GM19240 (cell line): ENCODE measurements around the gene LAMA3.

Experiments used
- DNase-seq: peaks from one replicate; pipeline ENCODE4 v3.0.0; 2011; ENCODE audit warnings: low spot score; ENCODE audit not compliant: insufficient read length

Gene LAMA3

GRCh38 chr18:23845988-23846630 lies 156.9 kb downstream of the LAMA3 start:
- no peak for DNase-seq

- DNase-seq, result no peak
Measured at GRCh38 chr18:23847321-23847986, 158.2 kb downstream of the LAMA3 start.

- no peak for DNase-seq
Measured at GRCh38 chr18:23849141-23849540, 159.9 kb downstream of the LAMA3 start.

- no peak for DNase-seq
Measured at GRCh38 chr18:23850215-23850614, 161.0 kb downstream of the LAMA3 start.

- DNase-seq, result no peak
Measured at GRCh38 chr18:23851470-23852002, 162.3 kb downstream of the LAMA3 start.

- no peak for DNase-seq
Measured at GRCh38 chr18:23852236-23853045, 163.2 kb downstream of the LAMA3 start.

GRCh38 chr18:23853448-23854195 lies 164.4 kb downstream of the LAMA3 start:
- no peak for DNase-seq

GRCh38 chr18:23855721-23856120 lies 166.5 kb downstream of the LAMA3 start:
- DNase-seq, result no peak

GRCh38 chr18:23856466-23857163 lies 167.4 kb downstream of the LAMA3 start:
- no peak for DNase-seq

GRCh38 chr18:23857164-23857552 lies 167.9 kb downstream of the LAMA3 start:
- DNase-seq, result no peak

- no peak for DNase-seq
Measured at GRCh38 chr18:23857756-23858155, 168.5 kb downstream of the LAMA3 start.

- DNase-seq, result no peak
Measured at GRCh38 chr18:23859466-23860336, 170.4 kb downstream of the LAMA3 start.

- no peak for DNase-seq
Measured at GRCh38 chr18:23861326-23861725, 172.1 kb downstream of the LAMA3 start.

- no peak for DNase-seq
Measured at GRCh38 chr18:23861805-23862470, 172.7 kb downstream of the LAMA3 start.

- DNase-seq, result no peak
Measured at GRCh38 chr18:23864624-23865023, 175.4 kb downstream of the LAMA3 start.

GRCh38 chr18:23867006-23867405 lies 177.8 kb downstream of the LAMA3 start:
- no peak for DNase-seq

- DNase-seq, result no peak
Measured at GRCh38 chr18:23868136-23868785, 179.0 kb downstream of the LAMA3 start.

GRCh38 chr18:23870676-23871380 lies 181.6 kb downstream of the LAMA3 start:
- DNase-seq, result no peak
